OCI-LY1 (cell line): Measurements from ENCODE around the gene SIVA1.

Source experiments
- EZH2 ChIP-seq: fragments of 200-600 bp; sonication (generic), shearing (Covaris generic); IDR thresholded peaks from 2 replicates; pipeline ENCODE4 v1.8.0; 2017; ENCODE audit warnings: borderline replicate concordance, mixed run types, mild to moderate bottlenecking, antibody characterized with exemption, low read length, moderate library complexity, mixed read lengths
- TF ChIP-seq, protein P1 (sequence below): fragments of 200-600 bp; sonication (generic), shearing (Covaris generic); IDR thresholded peaks from 2 replicates; pipeline ENCODE4 v1.5.1; 2017; ENCODE audit warnings: mild to moderate bottlenecking, antibody characterized with exemption, low read length, moderate library complexity, mixed read lengths

DNA sequence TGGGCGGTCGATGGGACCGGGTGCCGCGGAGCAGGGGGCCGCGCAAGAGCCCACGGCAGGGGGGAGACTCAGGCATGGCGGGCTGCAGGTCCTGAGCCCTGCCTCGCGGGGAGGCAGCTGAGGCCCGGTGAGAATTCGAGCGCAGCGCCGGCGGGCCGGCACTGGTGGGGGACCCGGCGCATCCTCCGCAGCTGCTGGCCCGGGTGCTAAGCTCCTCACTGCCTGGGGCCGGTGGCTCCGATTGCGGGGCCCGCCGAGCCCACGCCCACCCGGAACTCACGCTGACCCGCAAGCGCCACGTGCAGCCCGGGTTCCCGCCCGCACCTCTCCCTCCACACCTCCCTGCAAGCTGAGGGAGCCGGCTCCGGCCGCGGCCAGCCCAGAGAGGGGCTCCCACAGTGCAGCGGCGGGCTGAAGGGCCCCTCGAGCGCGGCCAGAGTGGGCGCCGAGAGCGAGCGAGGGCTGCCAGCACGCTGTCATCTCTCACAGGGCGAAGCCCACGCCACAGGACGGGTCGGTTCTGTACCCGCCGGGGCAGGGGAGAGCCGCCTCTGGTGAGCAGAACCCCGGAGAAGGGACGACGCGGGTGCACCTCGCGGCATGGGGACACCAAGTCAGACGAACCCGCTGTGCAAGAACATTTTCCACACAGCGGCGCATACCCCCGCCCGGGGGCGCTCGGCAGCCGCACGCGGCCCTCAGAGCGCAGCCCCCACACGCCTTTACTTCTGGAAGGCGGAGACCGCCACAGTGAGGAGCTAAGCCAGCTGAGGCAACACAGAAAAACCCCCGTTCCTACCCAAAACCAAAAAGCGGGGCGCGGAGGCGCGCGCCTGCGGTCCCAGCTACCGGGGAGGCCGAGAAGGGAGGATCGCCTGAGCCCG, 1.2 kb upstream of the SIVA1 start:
- TF ChIP-seq, protein P1, sequence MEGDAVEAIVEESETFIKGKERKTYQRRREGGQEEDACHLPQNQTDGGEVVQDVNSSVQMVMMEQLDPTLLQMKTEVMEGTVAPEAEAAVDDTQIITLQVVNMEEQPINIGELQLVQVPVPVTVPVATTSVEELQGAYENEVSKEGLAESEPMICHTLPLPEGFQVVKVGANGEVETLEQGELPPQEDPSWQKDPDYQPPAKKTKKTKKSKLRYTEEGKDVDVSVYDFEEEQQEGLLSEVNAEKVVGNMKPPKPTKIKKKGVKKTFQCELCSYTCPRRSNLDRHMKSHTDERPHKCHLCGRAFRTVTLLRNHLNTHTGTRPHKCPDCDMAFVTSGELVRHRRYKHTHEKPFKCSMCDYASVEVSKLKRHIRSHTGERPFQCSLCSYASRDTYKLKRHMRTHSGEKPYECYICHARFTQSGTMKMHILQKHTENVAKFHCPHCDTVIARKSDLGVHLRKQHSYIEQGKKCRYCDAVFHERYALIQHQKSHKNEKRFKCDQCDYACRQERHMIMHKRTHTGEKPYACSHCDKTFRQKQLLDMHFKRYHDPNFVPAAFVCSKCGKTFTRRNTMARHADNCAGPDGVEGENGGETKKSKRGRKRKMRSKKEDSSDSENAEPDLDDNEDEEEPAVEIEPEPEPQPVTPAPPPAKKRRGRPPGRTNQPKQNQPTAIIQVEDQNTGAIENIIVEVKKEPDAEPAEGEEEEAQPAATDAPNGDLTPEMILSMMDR: no peak
- no peak for TF ChIP-seq EZH2
